Endothelial cell of umbilical vein (primary cell): ENCODE results near the gene BRD1. TPM values are rescaled to one million over a fixed set of nuclear protein-coding genes. Genes with fewer than 3 reads are reported as not detected.

Experiments used
- BruUV-seq: library from RNA; stranded (reverse); fragments of 400-500 nt; replicated peaks from 2 replicates; lab custom pipeline; 2021; lab: Mats Ljungman, UMichigan
- CTCF ChIA-PET: fragments of 300-600, 350-600 bp; sonication (Branson Sonifier 250); formaldehyde crosslinking; loops from one replicate; lab custom pipeline; 2021; ENCODE audit warnings: antibody characterized with exemption, inconsistent platforms; lab: Charles Lee
- POLR2A ChIA-PET: fragments of 300-600, 350-600 bp; sonication (Branson Sonifier 250); formaldehyde crosslinking; loops from one replicate; lab custom pipeline; 2021; ENCODE audit warnings: antibody characterized with exemption, inconsistent platforms; lab: Charles Lee
- DNase-seq: peaks from one replicate; pipeline ENCODE4 v3.0.0-alpha.2; 2011; ENCODE audit warnings: low read depth, low spot score
- FAIRE-seq: peaks from 2 replicates; lab custom pipeline; 2011; peaks lifted over from hg19 to GRCh38; lab: Jason Lieb, UNC
- H2AFZ ChIP-seq: 2 replicates; pipeline ENCODE4 v1.6.0; 2012; ENCODE audit warnings: low read depth, low read length, control low read depth, inconsistent platforms
- H3K27ac ChIP-seq: 2 replicates; pipeline ENCODE4 v1.5.1; 2011; ENCODE audit warnings: low read depth, mild to moderate bottlenecking, control low read depth, low read length, moderate library complexity; ENCODE audit not compliant: insufficient read depth
- H3K27me3 ChIP-seq, 2 experiments: 2 replicates each; pipeline versions ENCODE4 v1.6.0 to v1.6.1; 2011; ENCODE audit warnings: low read length in 2 of 2, mixed read lengths in 1 of 2; ENCODE audit not compliant: control insufficient read depth in 2 of 2, insufficient read depth in 2 of 2
- H3K36me3 ChIP-seq, 2 experiments: 2 replicates in 1 of 2; 3 replicates in 1 of 2; pipeline ENCODE4 v1.5.1; 2011; ENCODE audit warnings: low read length in 2 of 2, mild to moderate bottlenecking in 1 of 2, moderate library complexity in 1 of 2; ENCODE audit not compliant: control insufficient read depth in 2 of 2, insufficient read depth in 2 of 2; ENCODE audit errors: extremely low read depth in 1 of 2
- H3K4me1 ChIP-seq: 3 replicates; pipeline ENCODE4 v1.5.1; 2011; ENCODE audit warnings: mild to moderate bottlenecking, low read length; ENCODE audit not compliant: control insufficient read depth, insufficient read depth; ENCODE audit errors: extremely low read depth
- H3K4me2 ChIP-seq: 2 replicates; pipeline ENCODE4 v1.6.1; 2011; ENCODE audit warnings: low read length, control low read depth, mixed read lengths; ENCODE audit not compliant: insufficient read depth
- H3K4me3 ChIP-seq, 3 experiments: fragments of 200-600 bp in 1 of 3; sonication (generic), shearing (Covaris generic) in 1 of 3; replicated peaks in 1 of 3; 2 replicates each; pipeline ENCODE4 v1.5.1; 2011 to 2016; ENCODE audit warnings: control low read depth in 3 of 3, low read length in 3 of 3, mild to moderate bottlenecking in 2 of 3, inconsistent platforms in 1 of 3, low read depth in 1 of 3, moderate library complexity in 1 of 3; ENCODE audit not compliant: insufficient read depth in 1 of 3
- H3K79me2 ChIP-seq: 2 replicates; pipeline ENCODE4 v1.6.0; 2012; ENCODE audit warnings: low read length, inconsistent platforms; ENCODE audit not compliant: control insufficient read depth, insufficient read depth
- H3K9ac ChIP-seq: replicated peaks from 2 replicates; pipeline ENCODE3; 2011; ENCODE audit warnings: low read length, control low read depth; ENCODE audit not compliant: insufficient read depth; ENCODE audit errors: extremely low read depth
- H3K9me1 ChIP-seq: replicated peaks from 3 replicates; pipeline ENCODE4 v1.6.0; 2011; ENCODE audit warnings: mild to moderate bottlenecking, low read length; ENCODE audit not compliant: control insufficient read depth, insufficient read depth; ENCODE audit errors: extremely low read depth
- H3K9me3 ChIP-seq: replicated peaks from 2 replicates; pipeline ENCODE4 v1.5.1; 2012; ENCODE audit warnings: low read length, inconsistent platforms; ENCODE audit not compliant: control insufficient read depth, insufficient read depth
- H4K20me1 ChIP-seq: replicated peaks from 2 replicates; pipeline ENCODE3; 2011; ENCODE audit warnings: mild to moderate bottlenecking, low read length; ENCODE audit not compliant: control insufficient read depth, insufficient read depth; ENCODE audit errors: extremely low read depth
- CTCF ChIP-seq, 2 donors: IDR thresholded peaks; 1 replicate in 1 of 2; 2 replicates in 1 of 2; pipeline ENCODE4 v1.5.1; 2011; ENCODE audit warnings: low read length in 2 of 2, mild to moderate bottlenecking in 2 of 2, moderate library complexity in 2 of 2, control low read depth in 1 of 2, inconsistent platforms in 1 of 2, low read depth in 1 of 2; ENCODE audit not compliant: insufficient read depth in 1 of 2; ENCODE audit errors: extremely low read depth in 1 of 2
- EZH2 ChIP-seq: IDR thresholded peaks from 2 replicates; pipeline ENCODE4 v1.6.1; 2012; ENCODE audit warnings: borderline replicate concordance, low read depth, mild to moderate bottlenecking, moderate library complexity, low read length, inconsistent platforms; ENCODE audit not compliant: severe bottlenecking
- FOS ChIP-seq: IDR thresholded peaks from 2 replicates; pipeline ENCODE4 v1.6.1; 2011; ENCODE audit warnings: mild to moderate bottlenecking, low read length, moderate library complexity, borderline replicate concordance; ENCODE audit not compliant: insufficient read depth
- GATA2 ChIP-seq: IDR thresholded peaks from 2 replicates; pipeline ENCODE4 v1.7.0; 2011; ENCODE audit warnings: low read depth, mild to moderate bottlenecking, moderate library complexity, mixed read lengths, low read length; ENCODE audit not compliant: insufficient read length, insufficient read depth
- JUN ChIP-seq: IDR thresholded peaks from 2 replicates; pipeline ENCODE4 v1.6.1; 2011; ENCODE audit warnings: borderline replicate concordance, low read depth; ENCODE audit not compliant: insufficient read length, insufficient read depth
- MAX ChIP-seq: IDR thresholded peaks from 2 replicates; pipeline ENCODE4 v1.6.1; 2011; ENCODE audit not compliant: insufficient read depth, insufficient read length
- MYC ChIP-seq: IDR thresholded peaks from one replicate; pipeline ENCODE4 v1.6.1; 2011; ENCODE audit warnings: mild to moderate bottlenecking, low read depth, low read length
- POLR2A ChIP-seq: IDR thresholded peaks from 2 replicates; pipeline ENCODE4 v1.6.1; 2012; ENCODE audit warnings: low read depth, mild to moderate bottlenecking, control low read depth, low read length
- POLR2AphosphoS5 ChIP-seq: IDR thresholded peaks from 2 replicates; pipeline ENCODE4 v1.6.1; 2012; ENCODE audit warnings: low read depth, mild to moderate bottlenecking, control low read depth, low read length, moderate library complexity; ENCODE audit not compliant: insufficient read depth
- dilution Hi-C: fragments of 300-500 bp; cut with MboI; formaldehyde crosslinking; loops from one replicate; pipeline ENCODE4 v1.15.0; 2019; ENCODE audit warnings: low sequenced_read_pairs; ENCODE audit not compliant: extremely low pct_ligation_motif_present
- intact Hi-C: fragments of 100-400 bp; cut with micrococcal nuclease; formaldehyde crosslinking; loops from one replicate; pipeline ENCODE4 v1.10.0; 2022
- polyA plus RNA-seq, 4 experiments: library from polyadenylated mRNA; depleted of rRNA in 3 of 4; stranded (reverse) in 3 of 4; unstranded in 1 of 4; fragments of >200 nt; gene quantifications; 2 replicates each; pipeline versions ENCODE4 v1.2.1 to v1.2.3, GENCODE V29; 2011 to 2012; ENCODE audit warnings: missing spikeins in 1 of 4
- total RNA-seq: library from RNA; stranded (reverse); gene quantifications from 2 replicates; pipeline ENCODE4 v1.2.3, GENCODE V29; 2021

BRD1 gene
- total and polyA plus RNA-seq, 2 donors (not counting 3 experiments of a cell fraction or from before 2014, with no cell fraction given), result 8.1 to 41.1 TPM

- dilution Hi-C loops, result no loop called here
- no peak overlapping the region for H2AFZ ChIP-seq
- intact Hi-C loops, result no loop called here
- no peaks in the 10 kb centered on the region for H3K9me1 ChIP-seq
- POLR2A ChIA-PET, result no interaction called here
- H3K4me1 ChIP-seq, result no peaks in the 10 kb centered on the region
- H3K9me3 ChIP-seq, result no peaks in the 10 kb centered on the region
- H3K27me3 ChIP-seq, result no peaks in the 10 kb centered on the region
- DNase-seq, result no peak
- no peaks in the 10 kb centered on the region for H4K20me1 ChIP-seq
- H3K9ac ChIP-seq, result no peak overlapping the region
- CTCF ChIA-PET, result no interaction called here
- no peak overlapping the region for H3K4me2 ChIP-seq
- no TSS peak for BruUV-seq
- no peaks in the 10 kb centered on the region for H3K36me3 ChIP-seq
- no peak overlapping the region for H3K27ac ChIP-seq
- FAIRE-seq, result no peak
- H3K4me3 ChIP-seq, result no peak overlapping the region
- TF ChIP-seq CTCF (IDR thresholded peaks at IDR 0.05; ENCODE audit: extremely low read depth in 1 of 2, insufficient read depth in 1 of 2, low read depth in 1 of 2, low read length in 2 of 2) (no peak), POLR2AphosphoS5 (no peak), EZH2 (no peak), POLR2A (no peak), MAX (no peak), MYC (no peak), FOS (no peak), GATA2 (no peak), JUN (no peak)
- H3K79me2 ChIP-seq, result no peaks in the 10 kb centered on the region
These were observed 91.1 kb downstream of the BRD1 start for GRCh38 chr22:49736538-49736937.
